ENCODE data around the gene GPR4. TPM values are rescaled to one million over a fixed set of nuclear protein-coding genes. Genes with fewer than 3 reads are reported as not detected.

The GPR4 gene
- total and polyA plus RNA-seq, 2 of the 4 experiments (the other 2 are of a cell fraction) = 0.02 TPM; not detected in 1

GRCh38 chr19:45560686-45561085 is 41.3 kb downstream of the GPR4 start:
- no peak overlapping the region for H3K23ac ChIP-seq (ENCODE audit: low read depth, low read length)
- no peak overlapping the region for H3K4ac ChIP-seq (ENCODE audit: low read depth, low read length)
- H3K4me3 ChIP-seq (ENCODE audit: insufficient read depth, low read depth, low read length) = no peak overlapping the region
- no peak overlapping the region for H3K14ac ChIP-seq (replicated peaks; ENCODE audit: low read depth, low read length)
- no peak overlapping the region for H3K4me2 ChIP-seq (ENCODE audit: low read depth, low read length)
- H3K27me3 ChIP-seq (ENCODE audit: control insufficient read depth, insufficient read depth, low read length) = no peaks in the 10 kb centered on the region
- 89% methylated on average over 2 of the region's 11 CpGs; no CpG with 5 or more reads in 1 of the 2 experiments for WGBS, 2 experiments (ENCODE audit: extremely low coverage in 2 of 2, insufficient read length in 1 of 2)
- no peak overlapping the region for H4K91ac ChIP-seq (ENCODE audit: insufficient read depth, low read depth, low read length)
- H4K5ac ChIP-seq (ENCODE audit: low read depth, low read length) = no peak overlapping the region
- TF ChIP-seq SMC3 (IDR thresholded peaks at IDR 0.05; ENCODE audit: low read depth, low read length) (no peak), CHD1 (IDR thresholded peaks at IDR 0.05; ENCODE audit: low read depth, low read length) (no peak), ELK1 (IDR thresholded peaks at IDR 0.05; ENCODE audit: borderline replicate concordance, low read depth, low read length) (no peak), USF2 (IDR thresholded peaks at IDR 0.05; ENCODE audit: low read depth, low read length) (no peak), RAD21 (IDR thresholded peaks at IDR 0.05; ENCODE audit: low read length) (no peak), MAFK (IDR thresholded peaks at IDR 0.05; ENCODE audit: low read depth, low read length) (no peak), NFE2L2 (IDR thresholded peaks at IDR 0.05; ENCODE audit: low read depth, low read length) (no peak), MAZ (IDR thresholded peaks at IDR 0.05; ENCODE audit: borderline replicate concordance, low read depth, low read length) (no peak), POLR2A (IDR thresholded peaks at IDR 0.05; ENCODE audit: low read depth, low read length) (no peak), FOS (IDR thresholded peaks at IDR 0.05; ENCODE audit: low read depth, low read length) (no peak), RFX5 (IDR thresholded peaks at IDR 0.05; ENCODE audit: low read depth, low read length) (no peak), CEBPB (IDR thresholded peaks at IDR 0.05; ENCODE audit: low read depth, low read length) (no peak), RCOR1 (IDR thresholded peaks at IDR 0.05; ENCODE audit: insufficient replicate concordance, low read length) (no peak), CTCF (conservative IDR thresholded peaks at IDR 0.05; ENCODE audit: low read depth, low read length) (no peak), BHLHE40 (IDR thresholded peaks at IDR 0.05; ENCODE audit: low read depth, low read length) (no peak)
- H2AK9ac ChIP-seq (replicated peaks; ENCODE audit: low read depth, low read length, poor library complexity) = no peak overlapping the region
- no peak overlapping the region for H3K18ac ChIP-seq (ENCODE audit: low read depth, low read length)
- no peaks in the 10 kb centered on the region for H3K9me3 ChIP-seq (ENCODE audit: control insufficient read depth, insufficient read depth, low read length)
- H2BK15ac ChIP-seq (ENCODE audit: low read depth, low read length) = no peak overlapping the region
- ChIA-PET CTCF (no interaction called here), POLR2A (ENCODE audit: unreplicated experiment) (no interaction called here)
- peaks cover 2% of the 10 kb centered on the region; the same call in 1 of the 2 replicates for H4K20me1 ChIP-seq (ENCODE audit: insufficient read depth, low read length)
- no peak overlapping the region for H2AK5ac ChIP-seq (ENCODE audit: low read depth, low read length)
- H2BK20ac ChIP-seq (ENCODE audit: low read depth, low read length) = no peak overlapping the region
- ATAC-seq (ENCODE audit: low read depth) (no peak), DNase-seq (no peak)
- H3K9ac ChIP-seq (ENCODE audit: low read depth, low read length) = no peak overlapping the region
- peaks cover 6 to 24% of the 10 kb centered on the region in 2 experiments; a peak in 3 of 4 replicates for H3K79me1 ChIP-seq (ENCODE audit: low read depth in 1 of 2, low read length in 2 of 2)
- H3K27ac ChIP-seq (ENCODE audit: insufficient read depth, low read length) = no peak overlapping the region
- no TSS peak for BruUV-seq (replicated peaks)
- H2AFZ ChIP-seq (replicated peaks; ENCODE audit: low read length, poor library complexity) = no peak overlapping the region
- no peak overlapping the region for H4K8ac ChIP-seq (ENCODE audit: low read depth in 2 of 2, low read length in 2 of 2)
- peaks cover 3% of the 10 kb centered on the region; the same call in 1 of the 2 replicates for H3K9me1 ChIP-seq (ENCODE audit: insufficient read depth, low read length)
- dilution Hi-C loops (cut with HindIII; ENCODE audit: low sequenced_read_pairs, unreplicated experiment) = no loop called here
- no peak overlapping the region for H3K56ac ChIP-seq (ENCODE audit: extremely low read depth, insufficient read depth, low read length)
- H2BK5ac ChIP-seq (ENCODE audit: low read depth, low read length, poor library complexity, severe bottlenecking) = no peak overlapping the region
- H3K4me1 ChIP-seq (ENCODE audit: control insufficient read depth, insufficient read depth, low read length) = no peaks in the 10 kb centered on the region
- in situ Hi-C loops (cut with MboI; ENCODE audit: low sequenced_read_pairs) = no loop called here
- H3K36me3 ChIP-seq (ENCODE audit: control insufficient read depth, insufficient read depth, low read length) = no peaks in the 10 kb centered on the region
- intact Hi-C loops (cut with micrococcal nuclease) = no loop called here
- no peak overlapping the region for H2BK120ac ChIP-seq (ENCODE audit: low read depth, low read length)
